HEK293 (cell line): ENCODE data around the gene RAB28.

Experiments
- OSR2 ChIP-seq: fragments of 450-650 bp; formaldehyde crosslinking; IDR thresholded peaks from 2 replicates; pipeline ENCODE4 v1.5.1; 2016; ENCODE audit warnings: missing biosample characterization, missing genetic modification characterization
- PRDM6 ChIP-seq: fragments of 450-650 bp; formaldehyde crosslinking; IDR thresholded peaks from 2 replicates; pipeline ENCODE4 v1.5.1; 2017; ENCODE audit warnings: missing biosample characterization, missing genetic modification characterization
- SALL2 ChIP-seq: fragments of 450-650 bp; formaldehyde crosslinking; IDR thresholded peaks from 2 replicates; pipeline ENCODE4 v1.5.0; 2017; ENCODE audit warnings: missing biosample characterization, mild to moderate bottlenecking, missing genetic modification characterization, borderline replicate concordance
- SCRT2 ChIP-seq: fragments of 450-650 bp; formaldehyde crosslinking; IDR thresholded peaks from 2 replicates; pipeline ENCODE4 v1.5.1; 2016; ENCODE audit warnings: missing biosample characterization, missing genetic modification characterization
- YY1 ChIP-seq: fragments of 450-650 bp; formaldehyde crosslinking; IDR thresholded peaks from 2 replicates; pipeline ENCODE4 v1.5.1; 2018; ENCODE audit warnings: missing biosample characterization, missing genetic modification characterization
- ZBTB11 ChIP-seq: fragments of 450-650 bp; formaldehyde crosslinking; conservative IDR thresholded peaks from 2 replicates; pipeline ENCODE4 v1.5.1; 2016; ENCODE audit warnings: low read depth, missing biosample characterization, missing genetic modification characterization
- ZNF18 ChIP-seq: fragments of 450-650 bp; formaldehyde crosslinking; IDR thresholded peaks from 2 replicates; pipeline ENCODE4 v1.5.1; 2016; ENCODE audit warnings: missing biosample characterization, missing genetic modification characterization
- ZNF221 ChIP-seq: fragments of 450-650 bp; formaldehyde crosslinking; IDR thresholded peaks from 2 replicates; pipeline ENCODE4 v1.5.1; 2017; ENCODE audit warnings: missing biosample characterization, missing genetic modification characterization, borderline replicate concordance
- ZNF416 ChIP-seq: fragments of 450-650 bp; formaldehyde crosslinking; IDR thresholded peaks from 2 replicates; pipeline ENCODE4 v1.5.1; 2016; ENCODE audit warnings: missing biosample characterization, missing genetic modification characterization
- ZNF529 ChIP-seq: fragments of 450-650 bp; formaldehyde crosslinking; IDR thresholded peaks from 2 replicates; pipeline ENCODE4 v1.5.1; 2017; ENCODE audit warnings: missing genetic modification characterization, missing biosample characterization; ENCODE audit not compliant: insufficient replicate concordance
- ZNF792 ChIP-seq: fragments of 450-650 bp; formaldehyde crosslinking; IDR thresholded peaks from 2 replicates; pipeline ENCODE4 v1.5.1; 2016; ENCODE audit warnings: missing biosample characterization, missing genetic modification characterization
- TF ChIP-seq, protein P1 (sequence below): fragments of 450-650 bp; formaldehyde crosslinking; IDR thresholded peaks from 2 replicates; pipeline ENCODE4 v1.5.1; 2016; ENCODE audit warnings: missing biosample characterization, missing genetic modification characterization
- TF ChIP-seq, protein P2 (sequence below): fragments of 450-650 bp; formaldehyde crosslinking; IDR thresholded peaks from 2 replicates; pipeline ENCODE4 v1.5.1; 2016; ENCODE audit warnings: missing biosample characterization, missing genetic modification characterization
- TF ChIP-seq, protein P3 (sequence below): sonication (generic); formaldehyde crosslinking; IDR thresholded peaks from 2 replicates; pipeline ENCODE4 v1.8.1; 2022; ENCODE audit warnings: mild to moderate bottlenecking, moderate library complexity, missing genetic modification reagents

- TF ChIP-seq, protein P1, sequence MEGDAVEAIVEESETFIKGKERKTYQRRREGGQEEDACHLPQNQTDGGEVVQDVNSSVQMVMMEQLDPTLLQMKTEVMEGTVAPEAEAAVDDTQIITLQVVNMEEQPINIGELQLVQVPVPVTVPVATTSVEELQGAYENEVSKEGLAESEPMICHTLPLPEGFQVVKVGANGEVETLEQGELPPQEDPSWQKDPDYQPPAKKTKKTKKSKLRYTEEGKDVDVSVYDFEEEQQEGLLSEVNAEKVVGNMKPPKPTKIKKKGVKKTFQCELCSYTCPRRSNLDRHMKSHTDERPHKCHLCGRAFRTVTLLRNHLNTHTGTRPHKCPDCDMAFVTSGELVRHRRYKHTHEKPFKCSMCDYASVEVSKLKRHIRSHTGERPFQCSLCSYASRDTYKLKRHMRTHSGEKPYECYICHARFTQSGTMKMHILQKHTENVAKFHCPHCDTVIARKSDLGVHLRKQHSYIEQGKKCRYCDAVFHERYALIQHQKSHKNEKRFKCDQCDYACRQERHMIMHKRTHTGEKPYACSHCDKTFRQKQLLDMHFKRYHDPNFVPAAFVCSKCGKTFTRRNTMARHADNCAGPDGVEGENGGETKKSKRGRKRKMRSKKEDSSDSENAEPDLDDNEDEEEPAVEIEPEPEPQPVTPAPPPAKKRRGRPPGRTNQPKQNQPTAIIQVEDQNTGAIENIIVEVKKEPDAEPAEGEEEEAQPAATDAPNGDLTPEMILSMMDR (tag by site-specific recombination): no peak
- TF ChIP-seq ZNF416 (tag by site-specific recombination) (no peak), SALL2 (no peak), YY1 (tag by site-specific recombination) (no peak), ZNF18 (tag by site-specific recombination) (no peak), OSR2 (no peak), ZNF221 (tag by site-specific recombination) (no peak), ZNF792 (tag by site-specific recombination) (no peak), SCRT2 (tag by site-specific recombination) (no peak), PRDM6 (tag by site-specific recombination) (no peak), ZBTB11 (no peak), ZNF529 (tag by site-specific recombination) (no peak)
- TF ChIP-seq, protein P2, sequence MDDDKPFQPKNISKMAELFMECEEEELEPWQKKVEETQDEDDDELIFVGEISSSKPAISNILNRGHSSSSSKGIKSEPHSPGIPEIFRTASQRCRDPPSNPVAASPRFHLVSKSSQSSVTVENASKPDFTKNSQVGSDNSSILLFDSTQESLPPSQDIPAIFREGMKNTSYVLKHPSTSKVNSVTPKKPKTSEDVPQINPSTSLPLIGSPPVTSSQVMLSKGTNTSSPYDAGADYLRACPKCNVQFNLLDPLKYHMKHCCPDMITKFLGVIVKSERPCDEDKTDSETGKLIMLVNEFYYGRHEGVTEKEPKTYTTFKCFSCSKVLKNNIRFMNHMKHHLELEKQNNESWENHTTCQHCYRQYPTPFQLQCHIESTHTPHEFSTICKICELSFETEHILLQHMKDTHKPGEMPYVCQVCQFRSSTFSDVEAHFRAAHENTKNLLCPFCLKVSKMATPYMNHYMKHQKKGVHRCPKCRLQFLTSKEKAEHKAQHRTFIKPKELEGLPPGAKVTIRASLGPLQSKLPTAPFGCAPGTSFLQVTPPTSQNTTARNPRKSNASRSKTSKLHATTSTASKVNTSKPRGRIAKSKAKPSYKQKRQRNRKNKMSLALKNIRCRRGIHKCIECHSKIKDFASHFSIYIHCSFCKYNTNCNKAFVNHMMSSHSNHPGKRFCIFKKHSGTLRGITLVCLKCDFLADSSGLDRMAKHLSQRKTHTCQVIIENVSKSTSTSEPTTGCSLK (tag by site-specific recombination): no peak
- TF ChIP-seq, protein P3, sequence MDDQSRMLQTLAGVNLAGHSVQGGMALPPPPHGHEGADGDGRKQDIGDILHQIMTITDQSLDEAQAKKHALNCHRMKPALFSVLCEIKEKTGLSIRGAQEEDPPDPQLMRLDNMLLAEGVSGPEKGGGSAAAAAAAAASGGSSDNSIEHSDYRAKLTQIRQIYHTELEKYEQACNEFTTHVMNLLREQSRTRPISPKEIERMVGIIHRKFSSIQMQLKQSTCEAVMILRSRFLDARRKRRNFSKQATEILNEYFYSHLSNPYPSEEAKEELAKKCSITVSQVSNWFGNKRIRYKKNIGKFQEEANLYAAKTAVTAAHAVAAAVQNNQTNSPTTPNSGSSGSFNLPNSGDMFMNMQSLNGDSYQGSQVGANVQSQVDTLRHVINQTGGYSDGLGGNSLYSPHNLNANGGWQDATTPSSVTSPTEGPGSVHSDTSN: no peak
These were observed 51.7 kb downstream of the RAB28 start for GRCh38 chr4:13432453-13432852.
